K562 (cell line): Measurements from ENCODE around the gene CFAP73. TPM values are rescaled to one million over a fixed set of nuclear protein-coding genes. Genes with fewer than 3 reads are reported as not detected.

ENCODE experiments used
- AFF1 ChIP-seq, 2 experiments: fragments of 450-650 bp; IDR thresholded peaks; 2 replicates each; pipeline ENCODE4 v1.6.1; 2018; ENCODE audit warnings: mild to moderate bottlenecking in 2 of 2, low read depth in 1 of 2; ENCODE audit not compliant: partially characterized antibody in 2 of 2
- CTCF ChIP-seq, 3 experiments: IDR thresholded peaks in 2 of 3; conservative IDR thresholded peaks in 1 of 3; 2 replicates each; pipeline ENCODE4 v1.5.1; 2011 to 2012; ENCODE audit warnings: low read length in 3 of 3, mild to moderate bottlenecking in 3 of 3, control low read depth in 2 of 3, improper control_type of control experiment in 1 of 3, inconsistent platforms in 1 of 3, low read depth in 1 of 3, mixed read lengths in 1 of 3, moderate library complexity in 1 of 3; ENCODE audit not compliant: insufficient read depth in 2 of 3
- EGR1 ChIP-seq: fragments of 450-650 bp; conservative IDR thresholded peaks from 2 replicates; pipeline ENCODE4 v1.6.1; 2017; ENCODE audit warnings: mild to moderate bottlenecking
- KDM5B ChIP-seq: fragments of 200-600 bp; sonication (generic); IDR thresholded peaks from 2 replicates; pipeline ENCODE4 v1.6.1; 2012; ENCODE audit warnings: low read depth, mild to moderate bottlenecking, moderate library complexity, low read length, control low read depth, inconsistent platforms; ENCODE audit not compliant: insufficient replicate concordance
- MXI1 ChIP-seq: IDR thresholded peaks from 2 replicates; pipeline ENCODE4 v1.6.1; 2011; ENCODE audit warnings: low read depth, mild to moderate bottlenecking, improper control_type of control experiment, low read length
- MYC ChIP-seq, 2 experiments: fragments of 250-450 bp in 1 of 2; sonication (Bioruptor Pico) in 1 of 2; IDR thresholded peaks; 2 replicates each; pipeline versions ENCODE4 v1.5.1 to v1.6.1; 2012 to 2021; ENCODE audit warnings: low read depth in 2 of 2, borderline replicate concordance in 1 of 2, improper control_type of control experiment in 1 of 2, low read length in 1 of 2, mild to moderate bottlenecking in 1 of 2, moderate library complexity in 1 of 2
- RAD21 ChIP-seq, 2 experiments: fragments of 250-450 bp in 1 of 2; fragments of 450-650 bp in 1 of 2; sonication (Bioruptor Pico) in 1 of 2; formaldehyde crosslinking in 1 of 2; IDR thresholded peaks in 1 of 2; conservative IDR thresholded peaks in 1 of 2; 2 replicates each; pipeline versions ENCODE4 v1.4.0 to v1.8.0; 2020 to 2022; ENCODE audit warnings: mild to moderate bottlenecking in 2 of 2, moderate library complexity in 1 of 2
- RFX5 ChIP-seq: IDR thresholded peaks from 2 replicates; pipeline ENCODE4 v1.6.1; 2011; ENCODE audit warnings: low read depth, mild to moderate bottlenecking, improper control_type of control experiment, low read length
- RUNX1 ChIP-seq: sonication (generic); IDR thresholded peaks from 2 replicates; pipeline ENCODE4 v1.6.1; 2016; ENCODE audit warnings: antibody characterized with exemption, low read depth
- SMARCA4 ChIP-seq: fragments of 450-650 bp; IDR thresholded peaks from 2 replicates; pipeline ENCODE4 v1.6.1; 2016
- ZBTB26 ChIP-seq: fragments of 450-650 bp; formaldehyde crosslinking; IDR thresholded peaks from 2 replicates; pipeline ENCODE4 v1.4.0; 2022; ENCODE audit warnings: missing genetic modification characterization
- ZNF121 ChIP-seq: sonication (generic); formaldehyde crosslinking; conservative IDR thresholded peaks from 2 replicates; pipeline ENCODE4 v1.8.0; 2022; ENCODE audit warnings: missing genetic modification reagents
- ZNF134 ChIP-seq: fragments of 250-450 bp; sonication (Bioruptor Pico); conservative IDR thresholded peaks from 2 replicates; pipeline ENCODE4 v1.4.0; 2020
- ZNF165 ChIP-seq: fragments of 250-450 bp; sonication (Bioruptor Pico); IDR thresholded peaks from 2 replicates; pipeline ENCODE4 v1.4.0; 2020; ENCODE audit warnings: borderline replicate concordance
- ZNF384 ChIP-seq: IDR thresholded peaks from 2 replicates; pipeline ENCODE4 v1.6.1; 2012; ENCODE audit warnings: low read depth, low read length, improper control_type of control experiment
- polyA plus RNA-seq, 8 experiments: library from polyadenylated mRNA; depleted of rRNA in 4 of 8; stranded (reverse) in 5 of 8; unstranded in 3 of 8; fragments of >200 nt; fragmentation: Nextera tagmentation in 2 of 8; fragmentation: Illumina TruSeq in 1 of 8; extraction: Ambion mirVana in 2 of 8; extraction: Trizol in 1 of 8; gene quantifications; 2 replicates each; pipeline versions ENCODE4 v1.2.1 to v1.2.3, GENCODE V29; 2011 to 2014; ENCODE audit warnings: inconsistent platforms in 1 of 8, missing spikeins in 1 of 8
- total RNA-seq, 7 experiments: library from RNA; depleted of rRNA in 6 of 7; stranded (reverse); fragments of >200 nt in 6 of 7; fragmentation: Illumina TruSeq in 2 of 7; extraction: Trizol in 2 of 7; gene quantifications; 2 replicates each; pipeline versions ENCODE4 v1.2.1 to v1.2.3, GENCODE V29; 2011 to 2021; ENCODE audit warnings: low replicate concordance in 1 of 7
- TF ChIP-seq, protein P1 (sequence below): fragments of 150-350 bp; IDR thresholded peaks from 2 replicates; pipeline ENCODE4 v1.6.1; 2014; ENCODE audit warnings: low read depth, mild to moderate bottlenecking, low read length, borderline replicate concordance

Gene CFAP73
- total and polyA plus RNA-seq, 9 of the 15 experiments (the other 6 are each of a cell fraction or from before 2014, with no cell fraction given): not detected

- TF ChIP-seq CTCF (IDR thresholded peaks at IDR 0.05 in 2 of 3, conservative IDR thresholded peaks at IDR 0.05 in 1 of 3; ENCODE audit: insufficient read depth in 2 of 3, low read depth in 1 of 3, low read length in 3 of 3): peak; percentile 77 to 91 (median 78)
- TF ChIP-seq MXI1: no peak
- TF ChIP-seq ZNF384: peak; percentile 99
- no peak for TF ChIP-seq MYC (IDR thresholded peaks at IDR 0.05; ENCODE audit: low read depth, low read length)
- no peak for TF ChIP-seq MYC (CRISPR knock-in tag; IDR thresholded peaks at IDR 0.05; ENCODE audit: borderline replicate concordance, low read depth)
- peak in 1 of 2 experiments; percentile 26 for TF ChIP-seq AFF1 (IDR thresholded peaks at IDR 0.05; ENCODE audit: low read depth in 1 of 2, partially characterized antibody in 2 of 2)
- no peak for TF ChIP-seq KDM5B
- no peak for TF ChIP-seq SMARCA4
- peak; percentile 66 to 81 for TF ChIP-seq RAD21 (CRISPR knock-in tag; conservative IDR thresholded peaks at IDR 0.05 in 1 of 2, IDR thresholded peaks at IDR 0.05 in 1 of 2)
- TF ChIP-seq ZBTB26: no peak
- TF ChIP-seq ZNF165 (CRISPR knock-in tag): no peak
- TF ChIP-seq RFX5: no peak
- TF ChIP-seq EGR1: no peak
- 0 out of 2 replicates have a peak, but pooled peaks have one; percentile 51 for TF ChIP-seq ZNF121 (CRISPR knock-in tag)
- TF ChIP-seq ZNF134 (CRISPR knock-in tag): no peak
- TF ChIP-seq RUNX1: no peak
- TF ChIP-seq, protein P1, sequence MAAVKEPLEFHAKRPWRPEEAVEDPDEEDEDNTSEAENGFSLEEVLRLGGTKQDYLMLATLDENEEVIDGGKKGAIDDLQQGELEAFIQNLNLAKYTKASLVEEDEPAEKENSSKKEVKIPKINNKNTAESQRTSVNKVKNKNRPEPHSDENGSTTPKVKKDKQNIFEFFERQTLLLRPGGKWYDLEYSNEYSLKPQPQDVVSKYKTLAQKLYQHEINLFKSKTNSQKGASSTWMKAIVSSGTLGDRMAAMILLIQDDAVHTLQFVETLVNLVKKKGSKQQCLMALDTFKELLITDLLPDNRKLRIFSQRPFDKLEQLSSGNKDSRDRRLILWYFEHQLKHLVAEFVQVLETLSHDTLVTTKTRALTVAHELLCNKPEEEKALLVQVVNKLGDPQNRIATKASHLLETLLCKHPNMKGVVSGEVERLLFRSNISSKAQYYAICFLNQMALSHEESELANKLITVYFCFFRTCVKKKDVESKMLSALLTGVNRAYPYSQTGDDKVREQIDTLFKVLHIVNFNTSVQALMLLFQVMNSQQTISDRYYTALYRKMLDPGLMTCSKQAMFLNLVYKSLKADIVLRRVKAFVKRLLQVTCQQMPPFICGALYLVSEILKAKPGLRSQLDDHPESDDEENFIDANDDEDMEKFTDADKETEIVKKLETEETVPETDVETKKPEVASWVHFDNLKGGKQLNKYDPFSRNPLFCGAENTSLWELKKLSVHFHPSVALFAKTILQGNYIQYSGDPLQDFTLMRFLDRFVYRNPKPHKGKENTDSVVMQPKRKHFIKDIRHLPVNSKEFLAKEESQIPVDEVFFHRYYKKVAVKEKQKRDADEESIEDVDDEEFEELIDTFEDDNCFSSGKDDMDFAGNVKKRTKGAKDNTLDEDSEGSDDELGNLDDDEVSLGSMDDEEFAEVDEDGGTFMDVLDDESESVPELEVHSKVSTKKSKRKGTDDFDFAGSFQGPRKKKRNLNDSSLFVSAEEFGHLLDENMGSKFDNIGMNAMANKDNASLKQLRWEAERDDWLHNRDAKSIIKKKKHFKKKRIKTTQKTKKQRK: no peak
Observed at GRCh38 chr12:113196990-113197389, 47.5 kb downstream of the CFAP73 start (continued).
